Ishikawa (cell line): ENCODE measurements around the gene NACC2.

ENCODE experiments used
- CEBPB ChIP-seq: IDR thresholded peaks from 2 replicates; pipeline ENCODE4 v1.6.1; 2012
- CREB1 ChIP-seq: IDR thresholded peaks from 2 replicates; pipeline ENCODE4 v1.6.1; 2012; ENCODE audit warnings: low read depth
- EGR1 ChIP-seq: IDR thresholded peaks from 2 replicates; pipeline ENCODE4 v1.6.1; 2012
- EP300 ChIP-seq: IDR thresholded peaks from 2 replicates; pipeline ENCODE4 v1.6.1; 2012; ENCODE audit warnings: borderline replicate concordance
- FOXM1 ChIP-seq: IDR thresholded peaks from 2 replicates; pipeline ENCODE4 v1.6.1; 2012; ENCODE audit warnings: low read depth, borderline replicate concordance
- MAX ChIP-seq: IDR thresholded peaks from 2 replicates; pipeline ENCODE4 v1.6.1; 2012
- NFIC ChIP-seq: IDR thresholded peaks from 2 replicates; pipeline ENCODE4 v1.6.1; 2012
- RAD21 ChIP-seq: IDR thresholded peaks from 2 replicates; pipeline ENCODE4 v1.6.1; 2012; ENCODE audit warnings: low read depth
- REST ChIP-seq: IDR thresholded peaks from 2 replicates; pipeline ENCODE4 v1.6.1; 2012; ENCODE audit warnings: low read depth, mild to moderate bottlenecking
- TAF1 ChIP-seq: IDR thresholded peaks from 2 replicates; pipeline ENCODE4 v1.6.1; 2012; ENCODE audit warnings: low read depth, mild to moderate bottlenecking
- TCF12 ChIP-seq: IDR thresholded peaks from 2 replicates; pipeline ENCODE4 v1.6.1; 2012; ENCODE audit warnings: low read depth
- TEAD4 ChIP-seq: IDR thresholded peaks from 2 replicates; pipeline ENCODE4 v1.6.1; 2012
- USF1 ChIP-seq: IDR thresholded peaks from 2 replicates; pipeline ENCODE4 v1.6.1; 2012
- YY1 ChIP-seq: IDR thresholded peaks from 2 replicates; pipeline ENCODE4 v1.6.1; 2012; ENCODE audit warnings: low read depth
- ZBTB7A ChIP-seq: IDR thresholded peaks from 2 replicates; pipeline ENCODE4 v1.6.1; 2012; ENCODE audit warnings: low read depth

NACC2 gene

GRCh38 chr9:136024696-136025316 is 70.3 kb downstream of the NACC2 start:
- no peak for TF ChIP-seq RAD21
- TF ChIP-seq EP300: no peak
- no peak for TF ChIP-seq CEBPB
- no peak for TF ChIP-seq TAF1
- no peak for TF ChIP-seq TCF12

GRCh38 chr9:136024286-136024685 is 70.8 kb downstream of the NACC2 start:
- TF ChIP-seq TEAD4 (no peak), YY1 (no peak), REST (no peak), MAX (no peak), CREB1 (no peak), FOXM1 (no peak), NFIC (no peak), EGR1 (no peak), CEBPB (no peak), USF1 (no peak), ZBTB7A (no peak), RAD21 (no peak), TCF12 (no peak), EP300 (no peak), TAF1 (no peak)

- no peak for TF ChIP-seq EP300
- no peak for TF ChIP-seq EGR1
- no peak for TF ChIP-seq MAX
- no peak for TF ChIP-seq TEAD4
- TF ChIP-seq CEBPB: no peak
- no peak for TF ChIP-seq REST
- TF ChIP-seq FOXM1: no peak
- no peak for TF ChIP-seq NFIC
- no peak for TF ChIP-seq TCF12
- TF ChIP-seq YY1: no peak
- no peak for TF ChIP-seq RAD21
- TF ChIP-seq CREB1: no peak
- no peak for TF ChIP-seq ZBTB7A
- no peak for TF ChIP-seq USF1
- no peak for TF ChIP-seq TAF1
These were observed 71.5 kb downstream of the NACC2 start for GRCh38 chr9:136023410-136024225.

GRCh38 chr9:136022731-136023409 is 72.2 kb downstream of the NACC2 start:
- no peak for TF ChIP-seq TEAD4

- TF ChIP-seq FOXM1 (no peak), EP300 (no peak), TEAD4 (no peak), CREB1 (no peak), TAF1 (no peak), TCF12 (no peak), MAX (no peak), EGR1 (no peak), RAD21 (no peak), CEBPB (no peak), ZBTB7A (no peak), NFIC (no peak), USF1 (no peak), REST (no peak)
These were observed 73.0 kb downstream of the NACC2 start for GRCh38 chr9:136021872-136022681.
